Dedifferentiated amniotic fluid mesenchymal stem cell (primary cell): ENCODE results near the gene FILIP1.

Source experiments
- DNase-seq: peaks from one replicate; pipeline ENCODE4 v3.0.0-alpha.2; 2016; ENCODE audit errors: extremely low spot score

Gene FILIP1

DNA sequence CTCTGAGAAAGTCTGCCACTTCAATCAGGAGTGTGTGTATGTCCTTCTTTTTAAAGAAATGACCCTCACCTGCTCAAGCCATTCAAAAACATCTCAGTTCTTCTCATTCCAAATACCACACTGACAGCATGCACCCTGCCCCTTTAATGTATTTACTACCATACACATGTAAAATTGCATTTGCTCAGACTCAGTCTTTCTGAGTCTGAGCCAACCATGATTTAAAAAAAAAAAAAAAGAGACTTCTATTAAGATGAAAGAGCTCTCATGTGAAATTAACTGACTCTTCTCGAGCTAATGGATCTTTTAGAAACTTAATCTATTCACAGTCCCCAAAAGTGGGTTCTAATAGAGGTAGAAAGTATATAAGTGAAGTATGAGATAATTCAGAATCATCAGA lies 1.4 kb upstream of the FILIP1 start:
- DNase-seq: no peak

GRCh38 chr6:75494290-75494689 lies 690 bp upstream of the FILIP1 start:
- no peak for DNase-seq

DNA sequence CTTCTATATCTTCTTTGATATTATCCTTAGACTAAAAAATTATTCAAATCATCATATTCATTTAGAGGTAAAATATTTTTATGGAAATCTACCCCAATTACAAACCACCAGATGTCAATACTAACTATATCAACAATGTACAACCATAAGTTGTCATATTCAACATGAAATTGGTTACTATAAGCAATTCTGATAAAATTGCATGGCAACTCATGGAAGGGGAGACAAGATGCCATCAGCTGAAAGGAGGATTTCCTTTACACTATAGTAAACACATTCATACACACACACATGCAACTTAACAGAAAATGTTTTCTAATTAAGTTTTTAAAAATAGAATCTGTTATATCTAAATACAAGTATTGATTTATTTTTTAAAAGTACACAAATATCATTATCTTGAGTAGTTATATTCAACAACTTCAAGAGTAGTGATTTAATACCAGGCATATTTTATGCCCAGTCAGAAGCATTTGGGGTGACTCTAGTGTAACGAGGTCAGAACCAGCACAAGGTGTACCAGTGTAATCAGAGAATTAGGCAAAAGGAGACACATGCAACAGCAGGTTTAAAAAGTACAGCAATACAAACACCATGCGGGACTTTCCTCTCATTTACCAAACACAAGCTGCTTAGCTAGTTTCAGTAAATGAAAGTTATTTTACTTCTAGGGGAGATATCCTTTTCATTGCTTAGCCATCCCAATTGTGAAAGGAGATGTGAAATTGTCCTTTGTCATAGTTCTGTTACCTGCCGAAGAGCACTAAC lies 1.0 kb downstream of the FILIP1 start:
- DNase-seq: no peak

DNA sequence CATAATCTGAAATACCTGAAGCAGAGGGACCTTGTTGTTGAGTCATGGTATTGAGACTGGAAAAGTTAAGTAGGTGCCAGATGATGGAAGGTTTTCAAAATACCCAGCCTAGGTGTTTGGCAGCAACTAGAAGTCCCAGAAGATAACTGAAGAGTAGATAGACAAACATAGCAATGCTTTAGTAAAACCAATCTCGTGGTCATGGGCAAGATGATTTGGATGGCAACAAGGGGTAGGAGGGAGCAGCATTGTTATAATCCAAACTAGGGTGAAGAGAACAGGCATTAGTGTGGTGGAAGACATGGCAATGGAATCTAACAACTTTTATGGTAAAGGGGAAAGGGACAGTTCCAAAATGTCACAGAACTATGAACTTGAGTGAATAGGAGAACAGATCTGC lies 2.3 kb downstream of the FILIP1 start:
- no peak for DNase-seq

GRCh38 chr6:75490706-75491105 lies 2.9 kb downstream of the FILIP1 start:
- DNase-seq: no peak

- no peak for DNase-seq
Measured at GRCh38 chr6:75489025-75489424, 4.6 kb downstream of the FILIP1 start.

DNA sequence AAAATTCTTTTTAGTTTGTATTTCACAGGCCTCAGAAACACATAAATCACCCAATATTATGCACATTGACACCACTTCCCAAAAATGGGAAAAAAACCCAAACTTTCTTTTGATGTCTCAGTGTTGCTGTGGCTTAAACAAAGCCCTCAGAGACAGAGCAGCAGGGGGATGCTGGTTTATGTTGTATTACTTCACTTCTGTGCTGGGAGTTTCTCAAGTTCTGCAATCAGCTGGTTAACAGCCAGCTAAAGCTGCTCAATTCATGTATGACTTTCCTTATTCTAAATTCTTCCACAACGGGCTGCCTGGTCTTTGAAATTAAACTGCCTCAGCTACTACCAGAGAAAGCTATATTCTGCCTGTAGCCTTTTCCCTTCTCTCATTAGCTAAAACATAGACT lies 5.6 kb downstream of the FILIP1 start:
- DNase-seq: no peak

- no peak for DNase-seq
Measured at GRCh38 chr6:75486850-75487518, 6.6 kb downstream of the FILIP1 start.

DNA sequence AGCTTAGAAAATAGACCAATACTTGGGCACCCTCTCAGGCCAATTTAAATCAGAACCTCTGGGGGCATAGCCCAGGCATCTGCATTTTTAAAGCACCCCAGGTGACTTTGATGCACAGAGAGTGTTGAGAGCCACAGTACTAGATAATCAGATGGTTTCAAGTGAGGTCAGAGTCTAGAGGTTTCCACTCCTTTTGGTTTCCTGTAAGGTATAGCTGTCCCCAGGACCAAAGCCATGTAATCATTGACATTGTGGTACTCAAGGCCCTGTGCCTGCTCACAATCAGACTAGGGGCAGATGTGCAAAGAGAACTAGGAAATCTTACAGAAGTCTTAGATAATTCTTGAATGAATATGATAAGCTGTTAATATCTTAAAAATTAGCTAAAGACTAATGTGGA lies 9.1 kb downstream of the FILIP1 start:
- DNase-seq: no peak

DNA sequence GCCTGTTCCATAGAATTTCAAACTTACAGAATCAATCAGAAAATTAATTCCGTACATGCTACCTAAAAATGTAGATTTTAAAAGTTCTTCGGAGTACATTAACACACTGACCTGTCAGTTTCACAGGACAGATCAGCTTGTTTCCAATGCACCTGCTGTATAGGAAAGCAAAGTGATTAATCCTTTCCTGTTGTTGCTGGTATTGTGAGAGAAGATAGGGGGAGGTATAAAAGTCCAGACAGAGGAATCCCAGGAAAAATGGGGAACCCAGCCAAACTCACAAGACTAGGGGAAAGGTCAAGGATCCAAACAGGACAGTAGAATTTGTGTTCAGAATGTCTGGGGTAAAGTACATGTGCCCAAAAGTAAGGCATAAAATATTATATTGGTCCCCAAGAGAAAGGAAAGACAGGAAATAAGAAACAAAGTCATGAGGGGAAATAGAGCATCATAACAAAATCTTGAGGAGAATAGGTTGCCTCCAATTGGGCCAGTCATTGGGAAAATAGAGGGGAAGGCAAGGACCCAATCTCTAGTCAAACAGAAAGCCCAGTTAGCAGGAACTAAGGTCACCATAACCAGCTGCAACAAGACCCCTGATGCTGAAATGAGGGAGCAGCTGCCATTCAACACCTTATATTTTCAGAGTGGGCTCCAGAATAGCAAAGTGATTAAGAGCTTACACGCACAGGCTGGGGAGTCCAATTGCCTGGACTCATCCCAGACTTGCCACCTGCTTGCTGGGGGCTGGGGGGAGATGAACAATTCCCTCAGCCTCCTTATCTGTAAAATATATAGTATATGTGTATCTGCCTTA lies 10.3 kb downstream of the FILIP1 start:
- no peak for DNase-seq

GRCh38 chr6:75481936-75482593 lies 11.5 kb downstream of the FILIP1 start:
- DNase-seq: no peak

GRCh38 chr6:75481394-75481793 lies 12.2 kb downstream of the FILIP1 start:
- DNase-seq: no peak

- no peak for DNase-seq
Measured at GRCh38 chr6:75480425-75480824, 13.2 kb downstream of the FILIP1 start.

GRCh38 chr6:75479712-75480111 lies 13.9 kb downstream of the FILIP1 start:
- DNase-seq: no peak

- no peak for DNase-seq
Measured at GRCh38 chr6:75478929-75479328, 14.7 kb downstream of the FILIP1 start.

- DNase-seq: no peak
Measured at GRCh38 chr6:75472885-75473284, 20.7 kb downstream of the FILIP1 start.

DNA sequence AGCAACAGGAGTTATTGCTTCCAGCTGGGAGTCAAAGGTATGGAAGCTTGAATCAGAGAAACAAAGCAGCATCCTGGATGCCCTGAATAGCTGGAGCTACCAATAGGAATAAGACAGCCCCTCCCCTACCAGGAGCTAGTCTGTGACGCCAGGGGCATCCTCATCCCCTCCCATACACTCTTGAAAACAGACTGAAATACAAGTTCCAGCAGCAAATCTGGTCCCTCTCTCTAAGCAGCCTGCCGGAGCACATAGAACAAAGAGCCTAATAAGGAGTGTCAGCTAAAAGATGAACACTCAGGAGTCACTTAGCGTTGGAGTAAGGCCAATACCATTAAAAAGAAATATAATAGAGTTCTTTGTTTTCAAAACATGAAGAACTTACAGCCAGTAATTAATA lies 25.6 kb downstream of the FILIP1 start:
- no peak for DNase-seq

DNA sequence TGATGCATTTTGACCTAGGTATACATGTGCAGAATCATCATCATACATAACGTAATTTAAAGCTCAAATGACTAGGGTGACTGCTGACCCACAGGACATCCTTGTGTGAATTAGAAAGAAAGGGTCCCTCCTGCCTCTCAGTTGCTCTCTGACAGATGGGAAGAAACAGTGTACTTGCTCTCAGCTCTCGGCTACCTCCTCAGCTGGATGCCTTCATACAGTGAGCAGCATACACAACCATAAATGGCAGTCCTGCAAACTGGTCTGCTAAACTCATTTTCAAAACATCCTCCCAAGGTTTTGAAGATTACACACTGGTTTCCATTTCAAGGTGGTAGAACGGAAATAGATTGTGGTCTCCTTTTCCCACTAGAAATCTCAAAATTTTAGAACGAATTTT lies 26.3 kb downstream of the FILIP1 start:
- no peak for DNase-seq

DNA sequence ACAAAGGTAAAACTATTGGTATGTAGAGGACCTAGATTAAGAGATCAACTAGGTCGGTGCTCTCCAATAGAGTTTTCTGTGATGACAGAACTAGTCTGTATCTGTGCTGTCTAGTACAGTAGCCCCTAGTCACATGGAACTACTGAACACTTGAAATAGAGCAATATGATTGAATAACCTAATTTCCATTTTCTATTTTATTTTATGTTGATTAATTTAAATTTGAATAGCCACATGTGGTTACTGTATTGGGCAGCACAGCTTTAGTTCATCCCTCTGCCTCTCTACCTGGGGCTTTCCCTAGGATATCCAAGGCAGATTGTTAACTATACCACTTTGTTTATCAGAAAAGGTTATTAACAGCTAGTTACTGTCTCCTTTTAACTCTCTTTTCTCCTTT lies 27.0 kb downstream of the FILIP1 start:
- no peak for DNase-seq

GRCh38 chr6:75463908-75464307 lies 29.7 kb downstream of the FILIP1 start:
- DNase-seq: no peak

DNA sequence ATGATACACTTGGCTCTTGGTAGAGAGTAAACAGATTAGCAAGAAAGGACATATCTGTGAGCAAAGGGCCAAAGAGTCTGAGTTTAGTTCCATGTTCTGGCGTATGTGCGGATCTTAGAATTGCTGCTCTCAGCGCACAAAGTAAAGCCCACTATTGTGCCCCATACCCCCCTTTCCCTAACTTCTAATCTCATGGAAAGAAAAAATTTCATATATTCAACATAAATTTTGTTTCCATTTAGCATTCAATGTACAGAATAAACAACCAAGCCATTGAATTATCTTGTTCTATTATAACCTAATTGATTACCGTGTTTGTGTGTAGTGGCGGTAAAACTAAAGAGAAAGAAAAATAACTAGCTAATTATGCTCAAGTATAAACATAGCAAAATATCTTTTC lies 30.5 kb downstream of the FILIP1 start:
- DNase-seq: no peak

DNA sequence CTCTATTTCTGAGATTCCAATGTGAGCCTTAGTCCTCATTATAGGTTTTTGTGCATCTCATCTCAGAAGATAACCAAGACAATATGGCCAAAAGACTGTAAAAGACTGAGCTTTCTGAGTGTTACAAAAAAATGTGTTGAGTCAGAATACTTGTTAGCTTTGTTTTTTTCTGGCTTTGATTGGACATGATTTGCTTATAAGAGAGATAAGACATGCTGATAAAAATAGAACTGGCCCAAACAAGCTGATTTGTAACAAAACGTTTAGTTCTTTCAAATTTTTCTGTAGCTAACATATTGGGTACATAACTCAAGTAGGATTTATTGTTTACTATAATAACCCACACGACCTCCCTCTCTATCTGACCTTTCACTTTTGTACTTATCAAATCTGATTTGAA lies 32.9 kb downstream of the FILIP1 start:
- peak; percentile 22 for DNase-seq
